GM08714 (cell line): ENCODE measurements around the gene RIIAD1.

Experiments used
- H3K4me3 ChIP-seq: fragments of 200-500 bp; sonication (Bioruptor generic); 2 replicates; pipeline ENCODE4 v1.5.1; 2014; ENCODE audit warnings: mild to moderate bottlenecking, low read length, inconsistent platforms
- ZNF274 ChIP-seq: IDR thresholded peaks from 2 replicates; pipeline ENCODE4 v1.6.1; 2012; ENCODE audit warnings: mild to moderate bottlenecking, low read depth, low read length

The RIIAD1 gene

DNA sequence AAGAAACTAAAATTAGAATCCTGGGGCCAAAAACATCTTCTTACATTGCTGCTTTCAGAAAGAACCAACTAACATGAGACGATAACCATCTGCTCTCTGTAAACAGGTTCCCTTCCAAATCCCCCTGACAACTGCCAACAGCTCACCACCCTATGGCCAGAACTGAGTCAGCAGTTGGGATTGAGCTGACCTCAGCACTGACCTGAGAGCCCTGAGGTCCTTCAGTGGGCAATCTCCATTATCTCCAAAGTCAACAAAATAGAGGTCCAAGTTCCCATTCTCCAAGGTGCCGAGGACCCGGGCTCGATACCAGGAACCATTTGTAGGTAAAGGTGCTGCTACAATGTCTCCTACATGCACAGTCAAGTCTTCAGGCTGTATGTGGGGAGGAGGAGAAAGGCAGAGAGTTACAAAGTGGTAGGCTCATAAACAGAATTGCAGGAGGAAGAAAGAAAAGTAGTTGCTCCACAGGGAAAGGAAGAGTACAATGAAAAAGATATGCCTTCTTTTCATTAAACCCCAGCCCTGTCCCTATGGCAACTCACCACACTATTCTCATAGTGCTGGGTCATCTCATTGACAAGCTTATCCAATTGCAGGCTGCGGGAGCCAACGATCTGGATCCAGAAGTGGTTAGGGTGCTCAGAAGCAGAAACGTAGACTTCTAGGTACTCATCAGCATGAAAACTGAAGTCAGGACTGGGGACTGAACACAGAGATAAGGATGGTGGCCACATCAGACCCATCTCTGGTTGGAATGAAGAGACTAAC lies 54.8 kb downstream of the RIIAD1 start:
- no peak overlapping the region for H3K4me3 ChIP-seq
- no peak for TF ChIP-seq ZNF274

DNA sequence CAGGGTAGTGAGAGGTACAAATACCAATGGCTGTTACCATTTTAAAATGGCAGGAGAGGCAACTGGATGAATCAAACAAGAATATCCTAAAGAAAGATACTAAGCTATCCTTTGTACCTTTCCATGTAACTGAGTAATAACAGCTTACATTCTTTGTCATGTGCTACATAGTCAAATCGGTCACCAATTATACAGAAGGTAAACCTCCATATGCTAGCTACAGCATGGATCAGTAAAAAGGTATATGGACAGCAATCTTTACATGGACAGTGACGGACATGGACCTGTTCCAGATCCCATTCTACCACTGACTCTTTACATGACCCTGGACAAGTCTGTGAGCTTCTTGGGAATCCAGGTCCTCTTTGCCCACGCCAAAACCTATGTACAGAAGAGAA lies 55.3 kb downstream of the RIIAD1 start:
- H3K4me3 ChIP-seq, result no peak overlapping the region
- no peak for TF ChIP-seq ZNF274

DNA sequence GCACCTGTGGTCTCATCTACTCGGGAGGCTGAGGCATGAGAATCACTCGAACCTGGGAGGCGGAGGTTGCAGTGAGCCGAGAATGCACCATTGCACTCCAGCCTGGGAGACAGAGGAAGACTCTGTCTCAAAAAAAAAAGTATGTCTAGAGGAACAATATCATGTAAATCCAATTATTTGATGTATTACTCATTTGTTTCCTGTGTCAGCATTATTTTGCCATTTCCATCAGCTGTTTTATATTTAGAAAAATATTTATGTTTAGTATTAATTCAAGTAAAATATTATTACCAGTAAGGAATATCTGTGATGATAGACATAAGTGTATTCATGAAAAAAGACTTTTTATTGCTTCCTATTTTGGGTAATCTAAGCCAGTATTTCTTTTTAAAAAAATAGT lies 56.0 kb downstream of the RIIAD1 start:
- no peak for TF ChIP-seq ZNF274
- H3K4me3 ChIP-seq, result no peak overlapping the region
